Effector memory CD4-positive, alpha-beta T cell (primary cell): ENCODE data around the gene ZDHHC14.

Source experiments
- DNase-seq, 3 donors: peaks; one replicate each; pipeline ENCODE4 v3.0.0-alpha.2; 2020
- H3K27ac ChIP-seq: 2 replicates; pipeline ENCODE4 v1.7.0; 2013; ENCODE audit warnings: mild to moderate bottlenecking, low read length, moderate library complexity; ENCODE audit not compliant: insufficient read depth, poor library complexity, severe bottlenecking
- H3K27me3 ChIP-seq: replicated peaks from 2 replicates; pipeline ENCODE4 v1.7.0; 2013; ENCODE audit warnings: mild to moderate bottlenecking, low read length; ENCODE audit not compliant: insufficient read depth, control insufficient read depth, poor library complexity, severe bottlenecking
- H3K36me3 ChIP-seq: 2 replicates; pipeline ENCODE4 v1.7.0; 2013; ENCODE audit warnings: mild to moderate bottlenecking, low read length, moderate library complexity; ENCODE audit not compliant: control insufficient read depth, insufficient read depth
- H3K4me1 ChIP-seq: 2 replicates; pipeline ENCODE4 v1.7.0; 2013; ENCODE audit warnings: low read length, mild to moderate bottlenecking; ENCODE audit not compliant: control insufficient read depth, insufficient read depth, poor library complexity, severe bottlenecking
- H3K4me3 ChIP-seq: 2 replicates; pipeline ENCODE4 v1.7.0; 2013; ENCODE audit warnings: low read length, low read depth, mild to moderate bottlenecking; ENCODE audit not compliant: insufficient read depth, poor library complexity, severe bottlenecking
- H3K9me3 ChIP-seq: 2 replicates; pipeline ENCODE4 v1.7.0; 2013; ENCODE audit warnings: mild to moderate bottlenecking, low read length, moderate library complexity; ENCODE audit not compliant: control insufficient read depth

Gene ZDHHC14

GRCh38 chr6:157469378-157469777 is 88.4 kb downstream of the ZDHHC14 start:
- H3K4me3 ChIP-seq = no peak overlapping the region
- DNase-seq = no peak
- H3K9me3 ChIP-seq = no peaks in the 10 kb centered on the region
- H3K27ac ChIP-seq = no peak overlapping the region
- H3K27me3 ChIP-seq = no peaks in the 10 kb centered on the region
- H3K36me3 ChIP-seq = no peaks in the 10 kb centered on the region
- H3K4me1 ChIP-seq = no peaks in the 10 kb centered on the region

GRCh38 chr6:157471077-157471686 is 90.2 kb downstream of the ZDHHC14 start:
- H3K4me1 ChIP-seq = no peaks in the 10 kb centered on the region
- H3K27me3 ChIP-seq = no peaks in the 10 kb centered on the region
- H3K36me3 ChIP-seq = no peaks in the 10 kb centered on the region
- H3K27ac ChIP-seq = no peak overlapping the region
- DNase-seq = no peak
- H3K4me3 ChIP-seq = no peak overlapping the region
- H3K9me3 ChIP-seq = no peaks in the 10 kb centered on the region

GRCh38 chr6:157471895-157472686 is 91.1 kb downstream of the ZDHHC14 start:
- Histone ChIP-seq H3K27me3 (no peaks in the 10 kb centered on the region), H3K9me3 (no peaks in the 10 kb centered on the region), H3K4me3 (no peak overlapping the region), H3K4me1 (no peaks in the 10 kb centered on the region), H3K27ac (no peak overlapping the region), H3K36me3 (no peaks in the 10 kb centered on the region)
- DNase-seq = no peak

- no peak overlapping the region for H3K27ac ChIP-seq
- no peak overlapping the region for H3K4me3 ChIP-seq
- no peaks in the 10 kb centered on the region for H3K9me3 ChIP-seq
- no peak for DNase-seq
- H3K4me1 ChIP-seq = no peaks in the 10 kb centered on the region
- no peaks in the 10 kb centered on the region for H3K27me3 ChIP-seq
- no peaks in the 10 kb centered on the region for H3K36me3 ChIP-seq
Measured at GRCh38 chr6:157476797-157477196, 95.8 kb downstream of the ZDHHC14 start.

GRCh38 chr6:157478926-157479325 is 97.9 kb downstream of the ZDHHC14 start:
- Histone ChIP-seq H3K4me3 (no peak overlapping the region), H3K27me3 (no peaks in the 10 kb centered on the region), H3K9me3 (no peaks in the 10 kb centered on the region), H3K36me3 (no peaks in the 10 kb centered on the region), H3K27ac (no peak overlapping the region), H3K4me1 (no peaks in the 10 kb centered on the region)
- DNase-seq = no peak

GRCh38 chr6:157479464-157480303 is 98.7 kb downstream of the ZDHHC14 start:
- H3K36me3 ChIP-seq = no peaks in the 10 kb centered on the region
- H3K27me3 ChIP-seq = no peaks in the 10 kb centered on the region
- no peaks in the 10 kb centered on the region for H3K4me1 ChIP-seq
- no peak overlapping the region for H3K4me3 ChIP-seq
- no peak overlapping the region for H3K27ac ChIP-seq
- H3K9me3 ChIP-seq = no peaks in the 10 kb centered on the region
- DNase-seq = no peak

GRCh38 chr6:157481189-157481864 is 100.3 kb downstream of the ZDHHC14 start:
- Histone ChIP-seq H3K4me3 (no peak overlapping the region), H3K9me3 (no peaks in the 10 kb centered on the region), H3K4me1 (no peaks in the 10 kb centered on the region), H3K27ac (no peak overlapping the region), H3K36me3 (no peaks in the 10 kb centered on the region), H3K27me3 (no peaks in the 10 kb centered on the region)
- no peak for DNase-seq

GRCh38 chr6:157481865-157482249 is 100.9 kb downstream of the ZDHHC14 start:
- H3K27me3 ChIP-seq = no peaks in the 10 kb centered on the region
- peaks cover 5% of the 10 kb centered on the region for H3K4me1 ChIP-seq
- DNase-seq = no peak
- H3K27ac ChIP-seq = no peak overlapping the region
- H3K9me3 ChIP-seq = no peaks in the 10 kb centered on the region
- no peaks in the 10 kb centered on the region for H3K36me3 ChIP-seq
- H3K4me3 ChIP-seq = no peak overlapping the region

- no peak for DNase-seq
- no peaks in the 10 kb centered on the region for H3K36me3 ChIP-seq
Measured at GRCh38 chr6:157483770-157484169, 102.8 kb downstream of the ZDHHC14 start.

More at GRCh38 chr6:157483770-157484169, 102.8 kb downstream of the ZDHHC14 start:
- Histone ChIP-seq H3K4me1 (peaks cover 9% of the 10 kb centered on the region), H3K27me3 (no peaks in the 10 kb centered on the region), H3K27ac (no peak overlapping the region), H3K9me3 (no peaks in the 10 kb centered on the region), H3K4me3 (no peak overlapping the region)
